Measurements from ENCODE around the gene HLA-DMB. TPM values are rescaled to one million over a fixed set of nuclear protein-coding genes. Genes with fewer than 3 reads are reported as not detected.
A peak's percentile ranks its signal among the peaks of the same experiment; 100 is the strongest.

Gene HLA-DMB
- total RNA-seq, 2 donors from 2014 or later, result 6.7 to 28.8 TPM

DNA sequence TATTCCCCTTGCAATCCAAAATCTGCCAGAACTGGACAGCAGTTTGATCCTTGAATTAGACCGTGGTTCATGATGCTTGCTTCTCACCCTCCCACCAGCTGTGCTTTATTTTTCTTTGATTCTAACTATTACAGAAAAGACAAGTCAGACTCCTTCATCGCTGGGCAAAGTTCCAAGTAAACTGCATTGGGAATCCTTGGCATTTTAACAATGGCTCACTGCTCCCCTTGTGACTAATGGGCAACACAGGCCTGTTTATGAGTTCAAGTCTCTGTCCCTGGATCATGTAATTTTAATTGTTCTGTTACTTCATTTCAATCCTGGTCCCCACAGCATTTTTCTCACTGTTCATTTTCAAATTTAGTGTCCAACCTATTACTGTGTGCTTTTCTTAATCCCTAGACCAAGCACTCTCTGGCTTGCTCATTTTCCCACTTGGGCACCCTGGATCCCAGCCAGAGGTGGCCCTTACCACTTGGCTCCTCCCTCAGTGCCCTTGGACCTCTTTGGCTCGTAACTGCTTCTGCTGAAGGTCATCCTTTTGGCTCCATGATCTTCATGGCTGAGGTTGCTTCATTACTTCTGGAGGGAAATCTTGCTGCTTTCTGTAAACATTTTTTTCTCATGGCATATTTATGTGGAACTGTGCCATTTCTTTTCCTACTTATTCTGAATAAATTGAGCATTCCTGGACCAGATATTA lies 54.0 kb downstream of the HLA-DMB start:
- H3K4me1 ChIP-seq, result no peaks in the 10 kb centered on the region
- no peak overlapping the region for H3K9ac ChIP-seq (ENCODE audit: low read depth in 2 of 2, low read length in 2 of 2)
- TF ChIP-seq, protein P1, sequence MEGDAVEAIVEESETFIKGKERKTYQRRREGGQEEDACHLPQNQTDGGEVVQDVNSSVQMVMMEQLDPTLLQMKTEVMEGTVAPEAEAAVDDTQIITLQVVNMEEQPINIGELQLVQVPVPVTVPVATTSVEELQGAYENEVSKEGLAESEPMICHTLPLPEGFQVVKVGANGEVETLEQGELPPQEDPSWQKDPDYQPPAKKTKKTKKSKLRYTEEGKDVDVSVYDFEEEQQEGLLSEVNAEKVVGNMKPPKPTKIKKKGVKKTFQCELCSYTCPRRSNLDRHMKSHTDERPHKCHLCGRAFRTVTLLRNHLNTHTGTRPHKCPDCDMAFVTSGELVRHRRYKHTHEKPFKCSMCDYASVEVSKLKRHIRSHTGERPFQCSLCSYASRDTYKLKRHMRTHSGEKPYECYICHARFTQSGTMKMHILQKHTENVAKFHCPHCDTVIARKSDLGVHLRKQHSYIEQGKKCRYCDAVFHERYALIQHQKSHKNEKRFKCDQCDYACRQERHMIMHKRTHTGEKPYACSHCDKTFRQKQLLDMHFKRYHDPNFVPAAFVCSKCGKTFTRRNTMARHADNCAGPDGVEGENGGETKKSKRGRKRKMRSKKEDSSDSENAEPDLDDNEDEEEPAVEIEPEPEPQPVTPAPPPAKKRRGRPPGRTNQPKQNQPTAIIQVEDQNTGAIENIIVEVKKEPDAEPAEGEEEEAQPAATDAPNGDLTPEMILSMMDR (IDR thresholded peaks at IDR 0.05), result no peak
- DNase-seq, result no peak
- no peaks in the 10 kb centered on the region for H3K36me3 ChIP-seq
- H3K27ac ChIP-seq, result no peak overlapping the region
- no peaks in the 10 kb centered on the region for H3K27me3 ChIP-seq
- no peak overlapping the region for H3K4me3 ChIP-seq
- intact Hi-C loops (cut with DNase I), result loop anchor here (5.0 kb wide), 2 partner anchors 45 to 60 kb away; no protein-coding TSS in a partner anchor
- H3K9me3 ChIP-seq, result no peaks in the 10 kb centered on the region

DNA sequence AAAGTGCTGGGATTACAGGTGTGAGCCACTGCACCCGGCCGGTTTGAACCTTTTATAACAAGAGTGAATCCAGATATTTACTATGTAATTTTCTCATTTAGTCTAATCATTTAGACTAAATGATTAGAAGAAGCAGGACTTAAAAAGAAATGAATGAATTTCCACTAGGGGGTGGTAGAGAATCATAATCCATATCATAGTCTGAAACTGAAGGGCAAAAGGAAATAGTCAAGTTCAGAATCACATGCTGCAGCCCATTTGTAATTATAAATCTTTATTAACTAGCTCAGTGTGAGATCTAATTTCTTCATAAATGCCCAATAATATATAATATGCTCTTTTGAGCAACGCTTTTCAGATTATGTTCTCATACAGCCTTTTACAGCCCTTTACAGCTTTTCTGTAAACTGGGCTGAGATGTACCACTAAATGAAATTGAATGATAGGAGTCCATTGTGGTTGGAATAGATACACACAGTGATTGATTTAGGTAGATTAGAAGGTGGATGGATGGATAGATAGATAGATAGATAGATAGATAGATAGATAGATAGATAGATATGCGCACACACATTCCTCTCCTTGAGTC lies 55.0 kb downstream of the HLA-DMB start:
- Histone ChIP-seq H3K4me1 (no peaks in the 10 kb centered on the region), H3K27ac (no peak overlapping the region), H3K4me3 (no peak overlapping the region)

More for the DNA sequence above, 55.0 kb downstream of the HLA-DMB start:
- Histone ChIP-seq H3K9me3 (no peaks in the 10 kb centered on the region), H3K9ac (ENCODE audit: low read depth in 2 of 2, low read length in 2 of 2) (no peak overlapping the region), H3K36me3 (no peaks in the 10 kb centered on the region), H3K27me3 (no peaks in the 10 kb centered on the region)
- TF ChIP-seq, protein P1 (IDR thresholded peaks at IDR 0.05), result peak; percentile 66
- intact Hi-C loops (cut with DNase I), result loop anchor here (5.0 kb wide), 2 partner anchors 47 to 62 kb away; no protein-coding TSS in a partner anchor
- no peak for DNase-seq

Other genes with a start within 250 kb of the HLA-DMB start
- gene HLA-DQA2, start 199.6 kb downstream of the HLA-DMB start, total RNA-seq, result 1 to 10 TPM in 1 of 2 donors, under 1 TPM in 1; 0.67 to 5.7 TPM
- gene HLA-DQB2, start 177.5 kb downstream of the HLA-DMB start, total RNA-seq, result 1 to 10 TPM in 1 of 2 donors, under 1 TPM in 1; 0.40 to 4.4 TPM
- under 1 TPM; 0.58 to 0.69 TPM for gene HLA-DOB, start 124.0 kb downstream of the HLA-DMB start, total RNA-seq
- gene TAP2, start 102.3 kb downstream of the HLA-DMB start, total RNA-seq, result 10 to 100 TPM; 45.2 to 95.1 TPM
- gene PSMB8, start 97.0 kb downstream of the HLA-DMB start, total RNA-seq, result 100 to 1,000 TPM; 152 to 154 TPM
- gene TAP1, start 87.3 kb downstream of the HLA-DMB start, total RNA-seq, result 100 to 1,000 TPM in 1 of 2 donors, 10 to 100 TPM in 1; 86.9 to 128 TPM
- gene PSMB9, start 86.8 kb downstream of the HLA-DMB start, total RNA-seq, result 10 to 100 TPM; 43.0 to 66.0 TPM
- gene HLA-DMA, start 12.1 kb upstream of the HLA-DMB start, total RNA-seq, result 10 to 100 TPM; 14.5 to 26.1 TPM
- 100 to 1,000 TPM; 149 to 167 TPM for gene BRD2, start 27.6 kb upstream of the HLA-DMB start, total RNA-seq
- 1 to 10 TPM; 1.6 to 4.3 TPM for gene HLA-DOA, start 68.6 kb upstream of the HLA-DMB start, total RNA-seq
- 10 to 100 TPM; 18.7 to 58.7 TPM for gene HLA-DPA1, start 132.6 kb upstream of the HLA-DMB start, total RNA-seq
- gene HLA-DPB1, start 135.0 kb upstream of the HLA-DMB start, total RNA-seq, result 10 to 100 TPM; 21.3 to 53.5 TPM

Measured in colonic mucosa (tissue), 4 donors.